ENCODE measurements around the gene BRINP2.

Gene BRINP2

DNA sequence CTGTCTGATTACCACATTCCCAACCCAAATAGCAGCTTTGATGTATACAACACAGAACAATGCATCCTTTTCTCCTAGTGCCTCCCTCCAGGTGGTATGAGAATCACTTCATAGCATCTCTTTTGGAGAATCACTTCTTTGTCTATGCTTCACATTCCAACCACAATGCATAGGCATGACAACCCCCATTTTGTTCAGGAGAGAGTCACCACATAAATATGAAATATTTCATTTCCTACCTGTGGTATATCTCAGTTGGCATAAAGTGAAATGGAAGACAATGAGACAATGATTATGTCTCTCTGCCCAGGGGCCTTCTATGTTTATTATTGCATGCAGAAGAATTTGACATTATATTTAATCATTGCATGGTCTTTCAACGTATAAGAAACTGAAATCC, 112.2 kb downstream of the BRINP2 start:
- H3K4me3 ChIP-seq (ENCODE audit: low read depth in 1 of 2, low read length in 2 of 2) = no peak overlapping the region
- H3K36me3 ChIP-seq (ENCODE audit: control insufficient read depth in 1 of 2, insufficient read depth in 2 of 2, low read length in 2 of 2) = no peaks in the 10 kb centered on the region
- no peaks in the 10 kb centered on the region for H3K4me1 ChIP-seq (ENCODE audit: control insufficient read depth in 1 of 2, insufficient read depth in 2 of 2, low read length in 2 of 2)
- no peak overlapping the region for H3K27ac ChIP-seq (ENCODE audit: low read length)
- no peaks in the 10 kb centered on the region for H3K27me3 ChIP-seq (ENCODE audit: low read depth, low read length)
- H3K9me3 ChIP-seq (ENCODE audit: control insufficient read depth in 1 of 2, low read length in 2 of 2) = no peaks in the 10 kb centered on the region

GRCh38 chr1:177283380-177283779, 112.6 kb downstream of the BRINP2 start:
- Histone ChIP-seq H3K27me3 (ENCODE audit: low read depth, low read length) (no peaks in the 10 kb centered on the region), H3K4me3 (ENCODE audit: low read depth in 1 of 2, low read length in 2 of 2) (no peak overlapping the region), H3K27ac (ENCODE audit: low read length) (no peak overlapping the region)

DNA sequence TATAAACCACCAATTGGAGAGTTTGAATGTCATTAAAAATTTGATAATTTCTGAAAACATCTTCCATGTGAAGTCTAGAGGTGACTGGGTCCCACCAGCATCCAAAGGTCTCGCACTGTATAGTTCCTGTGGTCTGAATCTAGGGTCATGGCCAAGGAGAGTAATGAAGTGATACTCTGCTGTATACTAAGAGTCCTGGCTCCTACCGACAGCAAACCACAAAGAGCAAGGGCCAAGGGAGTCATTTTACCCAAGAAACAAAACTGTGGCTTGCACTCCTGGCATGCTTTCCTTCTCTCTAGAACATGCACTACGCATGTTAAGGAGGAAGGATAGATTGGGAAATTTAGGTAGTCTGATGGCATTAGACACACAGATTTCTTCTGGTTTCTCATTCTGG, 115.6 kb downstream of the BRINP2 start:
- Histone ChIP-seq H3K9me3 (ENCODE audit: control insufficient read depth in 1 of 2, low read length in 2 of 2) (no peaks in the 10 kb centered on the region), H3K36me3 (ENCODE audit: control insufficient read depth in 1 of 2, insufficient read depth in 2 of 2, low read length in 2 of 2) (no peaks in the 10 kb centered on the region), H3K27me3 (ENCODE audit: low read depth, low read length) (no peaks in the 10 kb centered on the region), H3K27ac (ENCODE audit: low read length) (no peak overlapping the region), H3K4me1 (ENCODE audit: control insufficient read depth in 1 of 2, insufficient read depth in 2 of 2, low read length in 2 of 2) (no peaks in the 10 kb centered on the region), H3K4me3 (ENCODE audit: low read depth in 1 of 2, low read length in 2 of 2) (no peak overlapping the region)

More at GRCh38 chr1:177283380-177283779, 112.6 kb downstream of the BRINP2 start:
- Histone ChIP-seq H3K4me1 (ENCODE audit: control insufficient read depth in 1 of 2, insufficient read depth in 2 of 2, low read length in 2 of 2) (no peaks in the 10 kb centered on the region), H3K36me3 (ENCODE audit: control insufficient read depth in 1 of 2, insufficient read depth in 2 of 2, low read length in 2 of 2) (no peaks in the 10 kb centered on the region), H3K9me3 (ENCODE audit: control insufficient read depth in 1 of 2, low read length in 2 of 2) (no peaks in the 10 kb centered on the region)

DNA sequence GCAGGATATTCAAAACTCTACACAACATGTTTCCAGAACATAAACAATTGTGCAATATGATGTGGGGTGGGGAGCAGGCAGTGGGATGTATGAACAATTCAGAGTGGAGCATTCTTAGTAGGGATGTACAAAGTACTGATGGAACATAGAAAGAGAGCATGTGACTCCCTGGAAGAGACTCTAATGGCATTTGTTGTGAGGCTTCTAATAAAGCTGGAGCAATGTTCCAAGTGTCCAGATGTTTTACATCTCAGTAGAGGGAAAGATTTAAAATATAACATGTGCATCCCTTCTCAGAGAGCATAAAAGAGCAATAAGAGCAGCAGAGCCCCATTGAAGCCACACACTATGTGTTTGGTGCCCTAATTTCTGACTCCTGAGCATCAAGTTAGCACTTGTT, 116.5 kb downstream of the BRINP2 start:
- H3K27ac ChIP-seq (ENCODE audit: low read length) = no peak overlapping the region
- H3K4me1 ChIP-seq (ENCODE audit: control insufficient read depth in 1 of 2, insufficient read depth in 2 of 2, low read length in 2 of 2) = no peaks in the 10 kb centered on the region
- no peak overlapping the region for H3K4me3 ChIP-seq (ENCODE audit: low read depth in 1 of 2, low read length in 2 of 2)
- no peaks in the 10 kb centered on the region for H3K36me3 ChIP-seq (ENCODE audit: control insufficient read depth in 1 of 2, insufficient read depth in 2 of 2, low read length in 2 of 2)
- H3K27me3 ChIP-seq (ENCODE audit: low read depth, low read length) = no peaks in the 10 kb centered on the region
- no peaks in the 10 kb centered on the region for H3K9me3 ChIP-seq (ENCODE audit: control insufficient read depth in 1 of 2, low read length in 2 of 2)

GRCh38 chr1:177287994-177288393, 117.2 kb downstream of the BRINP2 start:
- H3K4me3 ChIP-seq (ENCODE audit: low read depth in 1 of 2, low read length in 2 of 2) = no peak overlapping the region
- H3K4me1 ChIP-seq (ENCODE audit: control insufficient read depth in 1 of 2, insufficient read depth in 2 of 2, low read length in 2 of 2) = no peaks in the 10 kb centered on the region
- H3K27ac ChIP-seq (ENCODE audit: low read length) = no peak overlapping the region
- no peaks in the 10 kb centered on the region for H3K27me3 ChIP-seq (ENCODE audit: low read depth, low read length)
- H3K36me3 ChIP-seq (ENCODE audit: control insufficient read depth in 1 of 2, insufficient read depth in 2 of 2, low read length in 2 of 2) = no peaks in the 10 kb centered on the region
- no peaks in the 10 kb centered on the region for H3K9me3 ChIP-seq (ENCODE audit: control insufficient read depth in 1 of 2, low read length in 2 of 2)

DNA sequence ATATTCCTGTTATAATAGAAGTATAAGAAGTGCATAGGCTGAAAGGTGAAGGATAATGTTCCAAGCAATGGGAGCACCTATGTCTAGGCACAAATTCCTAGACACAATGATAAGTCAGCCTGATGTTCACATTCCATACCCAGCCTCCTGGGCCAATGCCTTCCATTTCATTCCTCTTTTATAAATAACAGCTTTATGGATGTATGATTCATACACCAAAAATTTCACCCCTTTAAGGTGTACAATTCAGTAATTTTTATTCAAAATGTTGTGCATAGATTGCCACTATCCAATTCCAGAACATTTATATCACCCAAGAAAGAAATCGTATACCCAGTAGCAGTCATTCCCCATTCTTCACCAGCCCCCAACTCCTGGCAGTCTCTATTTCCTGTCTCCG, 118.8 kb downstream of the BRINP2 start:
- H3K4me1 ChIP-seq (ENCODE audit: control insufficient read depth in 1 of 2, insufficient read depth in 2 of 2, low read length in 2 of 2) = no peaks in the 10 kb centered on the region
- H3K4me3 ChIP-seq (ENCODE audit: low read depth in 1 of 2, low read length in 2 of 2) = no peak overlapping the region

GRCh38 chr1:177300431-177300830, 129.7 kb downstream of the BRINP2 start:
- Histone ChIP-seq H3K27me3 (ENCODE audit: low read depth, low read length) (no peaks in the 10 kb centered on the region), H3K4me3 (ENCODE audit: low read depth in 1 of 2, low read length in 2 of 2) (no peak overlapping the region), H3K4me1 (ENCODE audit: control insufficient read depth in 1 of 2, insufficient read depth in 2 of 2, low read length in 2 of 2) (peaks cover 0 to 5% of the 10 kb centered on the region in 2 donors), H3K27ac (ENCODE audit: low read length) (no peak overlapping the region), H3K9me3 (ENCODE audit: control insufficient read depth in 1 of 2, low read length in 2 of 2) (no peaks in the 10 kb centered on the region), H3K36me3 (ENCODE audit: control insufficient read depth in 1 of 2, insufficient read depth in 2 of 2, low read length in 2 of 2) (no peaks in the 10 kb centered on the region)

More for the DNA sequence above, 118.8 kb downstream of the BRINP2 start:
- no peak overlapping the region for H3K27ac ChIP-seq (ENCODE audit: low read length)
- no peaks in the 10 kb centered on the region for H3K27me3 ChIP-seq (ENCODE audit: low read depth, low read length)
- no peaks in the 10 kb centered on the region for H3K9me3 ChIP-seq (ENCODE audit: control insufficient read depth in 1 of 2, low read length in 2 of 2)
- H3K36me3 ChIP-seq (ENCODE audit: control insufficient read depth in 1 of 2, insufficient read depth in 2 of 2, low read length in 2 of 2) = no peaks in the 10 kb centered on the region

- Histone ChIP-seq H3K4me3 (ENCODE audit: low read depth in 1 of 2, low read length in 2 of 2) (no peak overlapping the region), H3K4me1 (ENCODE audit: control insufficient read depth in 1 of 2, insufficient read depth in 2 of 2, low read length in 2 of 2) (peaks cover 0 to 5% of the 10 kb centered on the region in 2 donors), H3K36me3 (ENCODE audit: control insufficient read depth in 1 of 2, insufficient read depth in 2 of 2, low read length in 2 of 2) (no peaks in the 10 kb centered on the region), H3K27ac (ENCODE audit: low read length) (no peak overlapping the region), H3K27me3 (ENCODE audit: low read depth, low read length) (no peaks in the 10 kb centered on the region), H3K9me3 (ENCODE audit: control insufficient read depth in 1 of 2, low read length in 2 of 2) (no peaks in the 10 kb centered on the region)
These were observed 130.8 kb downstream of the BRINP2 start for GRCh38 chr1:177301425-177302124.

DNA sequence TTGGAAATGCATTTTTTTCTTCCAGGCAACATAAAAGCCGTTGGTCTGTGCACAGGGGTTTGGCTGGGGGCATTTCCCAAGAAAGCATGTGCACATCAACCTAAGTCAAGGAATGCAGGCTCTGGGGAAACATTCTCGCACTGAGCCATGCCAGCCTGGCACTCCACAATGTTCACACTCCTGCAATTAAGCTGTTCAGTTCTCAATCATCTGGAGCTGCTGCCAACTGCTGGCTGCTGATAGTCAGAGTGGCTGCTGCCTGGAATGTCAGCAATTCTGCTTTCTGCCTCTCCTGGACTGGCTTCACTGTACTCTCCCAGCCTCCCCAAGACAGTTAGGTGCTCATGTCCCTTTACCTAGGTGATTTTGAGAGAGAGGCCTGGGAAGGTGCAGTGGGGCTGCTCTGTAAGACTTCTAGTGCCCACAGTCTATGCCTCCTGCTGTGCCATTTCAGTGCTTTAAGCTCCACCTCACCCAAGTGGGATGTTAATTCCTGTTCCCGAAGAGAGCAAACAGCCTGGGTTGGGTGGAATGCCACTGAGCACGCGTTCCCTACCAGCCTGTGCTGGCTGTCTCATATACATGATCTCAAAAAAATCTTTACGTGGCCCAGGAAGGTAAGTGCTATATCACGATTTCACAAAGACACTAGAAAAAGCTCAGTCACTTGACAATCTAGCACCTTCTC, 131.7 kb downstream of the BRINP2 start:
- Histone ChIP-seq H3K9me3 (ENCODE audit: control insufficient read depth in 1 of 2, low read length in 2 of 2) (no peaks in the 10 kb centered on the region), H3K4me1 (ENCODE audit: control insufficient read depth in 1 of 2, insufficient read depth in 2 of 2, low read length in 2 of 2) (peaks cover 0 to 5% of the 10 kb centered on the region in 2 donors), H3K36me3 (ENCODE audit: control insufficient read depth in 1 of 2, insufficient read depth in 2 of 2, low read length in 2 of 2) (no peaks in the 10 kb centered on the region), H3K27me3 (ENCODE audit: low read depth, low read length) (no peaks in the 10 kb centered on the region), H3K4me3 (ENCODE audit: low read depth in 1 of 2, low read length in 2 of 2) (no peak overlapping the region), H3K27ac (ENCODE audit: low read length) (no peak overlapping the region)

GRCh38 chr1:177305040-177306018, 134.6 kb downstream of the BRINP2 start:
- no peaks in the 10 kb centered on the region for H3K9me3 ChIP-seq (ENCODE audit: control insufficient read depth in 1 of 2, low read length in 2 of 2)
- peaks cover 0 to 5% of the 10 kb centered on the region in 2 donors for H3K4me1 ChIP-seq (ENCODE audit: control insufficient read depth in 1 of 2, insufficient read depth in 2 of 2, low read length in 2 of 2)
- H3K27ac ChIP-seq (ENCODE audit: low read length) = no peak overlapping the region
- H3K27me3 ChIP-seq (ENCODE audit: low read depth, low read length) = no peaks in the 10 kb centered on the region
- H3K36me3 ChIP-seq (ENCODE audit: control insufficient read depth in 1 of 2, insufficient read depth in 2 of 2, low read length in 2 of 2) = no peaks in the 10 kb centered on the region
- H3K4me3 ChIP-seq (ENCODE audit: low read depth in 1 of 2, low read length in 2 of 2) = no peak overlapping the region

- peaks cover 0 to 5% of the 10 kb centered on the region in 2 donors for H3K4me1 ChIP-seq (ENCODE audit: control insufficient read depth in 1 of 2, insufficient read depth in 2 of 2, low read length in 2 of 2)
- no peaks in the 10 kb centered on the region for H3K36me3 ChIP-seq (ENCODE audit: control insufficient read depth in 1 of 2, insufficient read depth in 2 of 2, low read length in 2 of 2)
- no peak overlapping the region for H3K4me3 ChIP-seq (ENCODE audit: low read depth in 1 of 2, low read length in 2 of 2)
- H3K27ac ChIP-seq (ENCODE audit: low read length) = no peak overlapping the region
- no peaks in the 10 kb centered on the region for H3K27me3 ChIP-seq (ENCODE audit: low read depth, low read length)
- no peaks in the 10 kb centered on the region for H3K9me3 ChIP-seq (ENCODE audit: control insufficient read depth in 1 of 2, low read length in 2 of 2)
These were observed 135.3 kb downstream of the BRINP2 start for GRCh38 chr1:177306019-177306415.

Data from muscle layer of duodenum (tissue), 2 donors.